Tibial nerve (tissue), 4 donors: ENCODE measurements around the gene PEX14. TPM values are rescaled to one million over a fixed set of nuclear protein-coding genes. Genes with fewer than 3 reads are reported as not detected.

Experiments
- DNase-seq, 2 donors: peaks; one replicate each; pipeline ENCODE4 v3.0.0-alpha.2; 2019; ENCODE audit warnings: low spot score in 2 of 2
- H3K27ac ChIP-seq, 4 donors: fragments of 200-600 bp; sonication (generic) in 3 of 4; one replicate each; pipeline ENCODE4 v1.5.1; 2017 to 2019; ENCODE audit warnings: mild to moderate bottlenecking in 1 of 4
- H3K27me3 ChIP-seq, 2 donors: fragments of 200-600 bp; sonication (generic) in 1 of 2; one replicate each; pipeline versions ENCODE4 v1.5.1 to v1.6.0; 2017 to 2019
- H3K36me3 ChIP-seq, 3 donors: fragments of 200-600 bp; sonication (generic); one replicate each; pipeline ENCODE4 v1.5.1; 2018 to 2019
- H3K4me1 ChIP-seq, 4 donors: fragments of 200-600 bp; sonication (generic) in 3 of 4; one replicate each; pipeline ENCODE4 v1.5.1; 2017 to 2019
- H3K4me3 ChIP-seq, 4 donors: fragments of 200-600 bp; sonication (generic) in 3 of 4; one replicate each; pipeline ENCODE4 v1.5.1; 2017 to 2019; ENCODE audit warnings: mild to moderate bottlenecking in 1 of 4, moderate library complexity in 1 of 4
- H3K9me3 ChIP-seq, 4 donors: fragments of 200-600 bp; sonication (generic) in 3 of 4; one replicate each; pipeline ENCODE4 v1.5.1; 2017 to 2019
- CTCF ChIP-seq, 5 experiments: fragments of 200-600 bp in 3 of 5; fragments of 450-650 bp in 2 of 5; sonication (generic) in 3 of 5; IDR thresholded peaks; one replicate each; pipeline ENCODE4 v1.5.1; 2016 to 2019; ENCODE audit warnings: antibody characterized with exemption in 5 of 5, mild to moderate bottlenecking in 3 of 5, moderate library complexity in 2 of 5
- EP300 ChIP-seq, 2 donors: sonication (generic); formaldehyde crosslinking; IDR thresholded peaks; one replicate each; pipeline ENCODE4 v1.6.1; 2017; ENCODE audit warnings: antibody characterized with exemption in 2 of 2, mild to moderate bottlenecking in 1 of 2
- POLR2A ChIP-seq, 2 donors: fragments of 450-650 bp; IDR thresholded peaks; one replicate each; pipeline ENCODE4 v1.6.1; 2017; ENCODE audit warnings: antibody characterized with exemption in 2 of 2, mild to moderate bottlenecking in 2 of 2, moderate library complexity in 2 of 2
- WGBS, 2 donors: methylation state at CpG; one replicate each; pipeline ENCODE4 v1.1.5; 2018; 5-methylcytosine and 5-hydroxymethylcytosine counted together
- total RNA-seq, 4 donors: library from RNA; depleted of rRNA; stranded (reverse); fragments of >200 nt; gene quantifications; one replicate each; pipeline ENCODE4 v1.1.0, GENCODE V29; 2016

Gene PEX14
- total RNA-seq, 4 donors from 2014 or later = 14.4 to 21.8 (median 18.2) TPM

GRCh38 chr1:10534519-10534918, 59.8 kb downstream of the PEX14 start:
- H3K4me1 ChIP-seq = peaks cover 0 to 22% (median 0%) of the 10 kb centered on the region in 4 donors
- TF ChIP-seq POLR2A (IDR thresholded peaks at IDR 0.05) = no peak
- TF ChIP-seq CTCF (IDR thresholded peaks at IDR 0.05) = no peak
- TF ChIP-seq EP300 (IDR thresholded peaks at IDR 0.05) = no peak
- no peak overlapping the region for H3K27ac ChIP-seq
- no peaks in the 10 kb centered on the region for H3K27me3 ChIP-seq
- DNase-seq = no peak
- WGBS, 2 donors = 90 to 95% methylated on average over 7 of the region's 7 CpGs
- no peak overlapping the region for H3K4me3 ChIP-seq
- H3K9me3 ChIP-seq = no peaks in the 10 kb centered on the region
- peaks cover 0 to 16% (median 0%) of the 10 kb centered on the region in 3 donors for H3K36me3 ChIP-seq

- TF ChIP-seq POLR2A (IDR thresholded peaks at IDR 0.05) (no peak), EP300 (IDR thresholded peaks at IDR 0.05) (no peak), CTCF (IDR thresholded peaks at IDR 0.05) (no peak)
- Histone ChIP-seq H3K4me3 (no peak overlapping the region), H3K4me1 (peaks cover 0 to 24% (median 0%) of the 10 kb centered on the region in 4 donors), H3K27me3 (no peaks in the 10 kb centered on the region), H3K36me3 (peaks cover 0 to 22% (median 0%) of the 10 kb centered on the region in 3 donors), H3K9me3 (no peaks in the 10 kb centered on the region), H3K27ac (no peak overlapping the region)
- no peak for DNase-seq
- WGBS, 2 donors = 82 to 88% methylated on average over 14 of the region's 14 CpGs
Measured at GRCh38 chr1:10536133-10536770, 61.5 kb downstream of the PEX14 start.

GRCh38 chr1:10537082-10537766, 62.5 kb downstream of the PEX14 start:
- H3K27me3 ChIP-seq = no peaks in the 10 kb centered on the region

GRCh38 chr1:10538646-10539355, 64.1 kb downstream of the PEX14 start:
- peaks cover 0 to 24% (median 0%) of the 10 kb centered on the region in 4 donors for H3K4me1 ChIP-seq
- H3K4me3 ChIP-seq = no peak overlapping the region
- peaks cover 0 to 32% (median 0%) of the 10 kb centered on the region in 3 donors for H3K36me3 ChIP-seq
- no peaks in the 10 kb centered on the region for H3K27me3 ChIP-seq
- TF ChIP-seq EP300 (IDR thresholded peaks at IDR 0.05) (no peak), CTCF (IDR thresholded peaks at IDR 0.05) (no peak), POLR2A (IDR thresholded peaks at IDR 0.05) (no peak)
- no peak overlapping the region for H3K27ac ChIP-seq
- DNase-seq = no peak
- no peaks in the 10 kb centered on the region for H3K9me3 ChIP-seq
- WGBS, 2 donors = 67 to 71% methylated on average over 13 of the region's 13 CpGs

More at GRCh38 chr1:10537082-10537766, 62.5 kb downstream of the PEX14 start:
- H3K36me3 ChIP-seq = peaks cover 0 to 32% (median 0%) of the 10 kb centered on the region in 3 donors
- no peak for TF ChIP-seq EP300 (IDR thresholded peaks at IDR 0.05)
- no peak for TF ChIP-seq CTCF (IDR thresholded peaks at IDR 0.05)
- TF ChIP-seq POLR2A (IDR thresholded peaks at IDR 0.05) = no peak
- DNase-seq = no peak
- H3K9me3 ChIP-seq = no peaks in the 10 kb centered on the region
- H3K4me3 ChIP-seq = no peak overlapping the region
- peaks cover 0 to 24% (median 0%) of the 10 kb centered on the region in 4 donors for H3K4me1 ChIP-seq
- H3K27ac ChIP-seq = no peak overlapping the region
- WGBS, 2 donors = 85 to 91% methylated on average over 15 of the region's 15 CpGs
